ENCODE results near the gene SNAP23. TPM values are rescaled to one million over a fixed set of nuclear protein-coding genes. Genes with fewer than 3 reads are reported as not detected.
A peak's percentile ranks its signal among the peaks of the same experiment; 100 is the strongest.

Gene SNAP23
- total RNA-seq, 1 donor from 2014 or later: 96.3 TPM

DNA sequence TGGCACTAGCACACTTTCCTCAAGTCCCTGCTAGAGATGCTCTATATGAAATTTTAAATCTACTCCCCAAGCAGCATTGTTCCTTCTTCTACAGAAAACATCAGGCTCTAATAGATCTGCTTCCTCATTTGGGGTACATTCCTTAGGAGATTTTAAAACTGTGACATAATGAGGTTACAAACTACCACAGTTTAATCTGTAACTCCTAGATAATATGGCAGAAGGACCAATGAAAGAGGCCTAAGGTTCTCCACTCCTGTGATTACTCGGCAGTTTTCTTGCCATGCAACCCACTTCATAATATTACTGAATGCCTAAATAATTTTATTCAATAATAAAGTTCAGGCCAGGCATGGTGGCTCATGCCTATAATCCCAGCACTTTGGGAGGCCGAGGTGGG, 20.6 kb upstream of the SNAP23 start:
- Histone ChIP-seq H3K4me1 (peaks cover 7% of the 10 kb centered on the region), H3K27ac (peak overlapping the region; percentile 54), H3K4me2 (no peak overlapping the region), H3F3A (ENCODE audit: low read depth) (peaks cover 6% of the 10 kb centered on the region), H4K20me1 (ENCODE audit: low read depth) (peaks cover 3% of the 10 kb centered on the region), H3K36me3 (no peaks in the 10 kb centered on the region), H3K79me2 (ENCODE audit: low read depth) (peaks cover 5% of the 10 kb centered on the region), H3K9ac (no peak overlapping the region), H3K9me3 (ENCODE audit: low read depth) (no peaks in the 10 kb centered on the region), H3K4me3 (no peak overlapping the region), H3K27me3 (no peaks in the 10 kb centered on the region), H2AFZ (replicated peaks) (no peak overlapping the region)
- Mint-ChIP-seq H3K9me3 (no peaks in the 10 kb centered on the region), H3K4me1 (no peaks in the 10 kb centered on the region), H3K4me3 (no peak overlapping the region), H3K27me3 (ENCODE audit: insufficient read depth, low read depth) (no peaks in the 10 kb centered on the region), H3K36me3 (peaks cover 2% of the 10 kb centered on the region), H3K27ac (no peak overlapping the region)
- DNase-seq (ENCODE audit: low spot score): no peak
- TF ChIP-seq EZH2 (IDR thresholded peaks at IDR 0.05) (no peak), EZH2phosphoT487 (IDR thresholded peaks at IDR 0.05) (no peak)
- TF ChIP-seq, protein P1, sequence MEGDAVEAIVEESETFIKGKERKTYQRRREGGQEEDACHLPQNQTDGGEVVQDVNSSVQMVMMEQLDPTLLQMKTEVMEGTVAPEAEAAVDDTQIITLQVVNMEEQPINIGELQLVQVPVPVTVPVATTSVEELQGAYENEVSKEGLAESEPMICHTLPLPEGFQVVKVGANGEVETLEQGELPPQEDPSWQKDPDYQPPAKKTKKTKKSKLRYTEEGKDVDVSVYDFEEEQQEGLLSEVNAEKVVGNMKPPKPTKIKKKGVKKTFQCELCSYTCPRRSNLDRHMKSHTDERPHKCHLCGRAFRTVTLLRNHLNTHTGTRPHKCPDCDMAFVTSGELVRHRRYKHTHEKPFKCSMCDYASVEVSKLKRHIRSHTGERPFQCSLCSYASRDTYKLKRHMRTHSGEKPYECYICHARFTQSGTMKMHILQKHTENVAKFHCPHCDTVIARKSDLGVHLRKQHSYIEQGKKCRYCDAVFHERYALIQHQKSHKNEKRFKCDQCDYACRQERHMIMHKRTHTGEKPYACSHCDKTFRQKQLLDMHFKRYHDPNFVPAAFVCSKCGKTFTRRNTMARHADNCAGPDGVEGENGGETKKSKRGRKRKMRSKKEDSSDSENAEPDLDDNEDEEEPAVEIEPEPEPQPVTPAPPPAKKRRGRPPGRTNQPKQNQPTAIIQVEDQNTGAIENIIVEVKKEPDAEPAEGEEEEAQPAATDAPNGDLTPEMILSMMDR (IDR thresholded peaks at IDR 0.05): no peak

DNA sequence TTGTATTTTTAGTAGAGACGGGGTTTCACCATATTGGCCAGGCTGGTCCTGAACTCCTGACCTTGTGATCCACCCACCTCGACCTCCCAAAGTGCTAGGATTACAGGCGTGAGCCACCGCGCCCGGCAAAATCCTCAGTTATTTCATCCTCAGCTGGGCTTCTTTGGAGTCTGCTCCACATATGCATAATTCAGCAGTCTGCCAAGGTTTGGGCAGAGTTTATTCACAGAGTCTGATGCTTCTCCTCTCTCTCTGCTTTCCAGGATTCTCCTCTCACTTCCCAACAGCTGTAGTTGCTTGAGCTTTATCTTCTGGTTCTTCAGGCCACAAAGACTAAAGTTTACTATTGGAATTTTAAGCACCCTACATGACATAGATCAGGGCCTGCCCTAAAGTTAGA, 12.7 kb upstream of the SNAP23 start:
- H3K4me1 Mint-ChIP-seq: peaks cover 6% of the 10 kb centered on the region

GRCh38 chr15:42483677-42484076, 11.8 kb upstream of the SNAP23 start:
- no peak overlapping the region for H3K27ac ChIP-seq
- no peaks in the 10 kb centered on the region for H4K20me1 ChIP-seq (ENCODE audit: low read depth)
- H3K36me3 ChIP-seq: no peaks in the 10 kb centered on the region
- Mint-ChIP-seq H3K27ac (peak overlapping the region; percentile 13), H3K4me1 (peaks cover 11% of the 10 kb centered on the region), H3K27me3 (ENCODE audit: insufficient read depth, low read depth) (no peaks in the 10 kb centered on the region), H3K4me3 (no peak overlapping the region), H3K9me3 (peaks cover 2% of the 10 kb centered on the region), H3K36me3 (peaks cover 9% of the 10 kb centered on the region)
- H3K79me2 ChIP-seq (ENCODE audit: low read depth): peaks cover 33% of the 10 kb centered on the region
- DNase-seq (ENCODE audit: low spot score): no peak
- no peak overlapping the region for H3K9ac ChIP-seq
- no peaks in the 10 kb centered on the region for H3F3A ChIP-seq (ENCODE audit: low read depth)
- no peaks in the 10 kb centered on the region for H3K27me3 ChIP-seq
- no peaks in the 10 kb centered on the region for H3K9me3 ChIP-seq (ENCODE audit: low read depth)
- H3K4me1 ChIP-seq: peaks cover 4% of the 10 kb centered on the region
- no peak overlapping the region for H3K4me3 ChIP-seq
- H3K4me2 ChIP-seq: no peak overlapping the region
- TF ChIP-seq EZH2phosphoT487 (IDR thresholded peaks at IDR 0.05) (no peak), EZH2 (IDR thresholded peaks at IDR 0.05) (no peak)
- TF ChIP-seq, protein P1 (IDR thresholded peaks at IDR 0.05): no peak
- H2AFZ ChIP-seq (replicated peaks): no peak overlapping the region

More for the DNA sequence above, 12.7 kb upstream of the SNAP23 start:
- H3K9me3 ChIP-seq (ENCODE audit: low read depth): no peaks in the 10 kb centered on the region
- no peak overlapping the region for H3K4me3 Mint-ChIP-seq
- no peaks in the 10 kb centered on the region for H3K27me3 Mint-ChIP-seq (ENCODE audit: insufficient read depth, low read depth)
- peaks cover 2% of the 10 kb centered on the region for H3K9me3 Mint-ChIP-seq
- no peak overlapping the region for H2AFZ ChIP-seq (replicated peaks)
- peaks cover 4% of the 10 kb centered on the region for H3K36me3 Mint-ChIP-seq
- no peaks in the 10 kb centered on the region for H3K27me3 ChIP-seq
- H3K9ac ChIP-seq: no peak overlapping the region
- H3K4me2 ChIP-seq: no peak overlapping the region
- H3F3A ChIP-seq (ENCODE audit: low read depth): no peaks in the 10 kb centered on the region
- TF ChIP-seq, protein P1 (IDR thresholded peaks at IDR 0.05): no peak
- no peak for TF ChIP-seq EZH2phosphoT487 (IDR thresholded peaks at IDR 0.05)
- TF ChIP-seq EZH2 (IDR thresholded peaks at IDR 0.05): no peak
- no peaks in the 10 kb centered on the region for H4K20me1 ChIP-seq (ENCODE audit: low read depth)
- H3K4me1 ChIP-seq: peaks cover 4% of the 10 kb centered on the region
- no peak overlapping the region for H3K27ac Mint-ChIP-seq
- H3K27ac ChIP-seq: no peak overlapping the region
- H3K79me2 ChIP-seq (ENCODE audit: low read depth): peaks cover 23% of the 10 kb centered on the region
- H3K4me3 ChIP-seq: no peak overlapping the region
- no peak for DNase-seq (ENCODE audit: low spot score)
- H3K36me3 ChIP-seq: no peaks in the 10 kb centered on the region
